GM12892 (cell line): ENCODE data around the gene SHLD1.

ENCODE experiments used
- DNase-seq: peaks from one replicate; pipeline ENCODE4 v3.0.0; 2011; ENCODE audit not compliant: insufficient read length
- FAIRE-seq: peaks from 2 replicates; lab custom pipeline; 2011; peaks lifted over from hg19 to GRCh38; lab: Jason Lieb, UNC
- POLR2A ChIP-seq: IDR thresholded peaks from 2 replicates; pipeline ENCODE4 v1.6.1; 2011; ENCODE audit warnings: low read depth, low read length, control low read depth
- POLR2AphosphoS5 ChIP-seq: IDR thresholded peaks from 2 replicates; pipeline ENCODE4 v1.6.1; 2011; ENCODE audit warnings: low read depth, low read length, control low read depth
- TAF1 ChIP-seq: IDR thresholded peaks from 2 replicates; pipeline ENCODE4 v1.6.1; 2011; ENCODE audit warnings: low read depth, mild to moderate bottlenecking, control low read depth, low read length, borderline replicate concordance

Gene SHLD1

GRCh38 chr20:5890773-5891441 lies 140.7 kb downstream of the SHLD1 start:
- TF ChIP-seq TAF1 (no peak), POLR2A (no peak), POLR2AphosphoS5 (no peak)
- no peak for DNase-seq
- no peak for FAIRE-seq

GRCh38 chr20:5893052-5893451 lies 142.9 kb downstream of the SHLD1 start:
- no peak for DNase-seq
- FAIRE-seq, result no peak
- TF ChIP-seq POLR2A, result no peak
- no peak for TF ChIP-seq POLR2AphosphoS5
- TF ChIP-seq TAF1, result no peak

GRCh38 chr20:5893621-5894020 lies 143.4 kb downstream of the SHLD1 start:
- no peak for TF ChIP-seq POLR2AphosphoS5
- no peak for TF ChIP-seq POLR2A
- TF ChIP-seq TAF1, result no peak
- no peak for DNase-seq
- no peak for FAIRE-seq

GRCh38 chr20:5895626-5896025 lies 145.4 kb downstream of the SHLD1 start:
- no peak for DNase-seq
- TF ChIP-seq POLR2AphosphoS5, result no peak
- TF ChIP-seq POLR2A, result no peak
- no peak for TF ChIP-seq TAF1
- FAIRE-seq, result no peak

- DNase-seq (no peak), FAIRE-seq (no peak)
- TF ChIP-seq TAF1, result no peak
- no peak for TF ChIP-seq POLR2A
- TF ChIP-seq POLR2AphosphoS5, result no peak
These were observed 149.2 kb downstream of the SHLD1 start for GRCh38 chr20:5899444-5899843.

GRCh38 chr20:5900908-5901307 lies 150.7 kb downstream of the SHLD1 start:
- no peak for FAIRE-seq

GRCh38 chr20:5908981-5909380 lies 158.8 kb downstream of the SHLD1 start:
- DNase-seq (no peak), FAIRE-seq (no peak)
- TF ChIP-seq POLR2AphosphoS5, result no peak
- TF ChIP-seq TAF1, result no peak

More at GRCh38 chr20:5900908-5901307, 150.7 kb downstream of the SHLD1 start:
- DNase-seq, result no peak
- no peak for TF ChIP-seq POLR2A
- TF ChIP-seq POLR2AphosphoS5, result no peak
- TF ChIP-seq TAF1, result no peak

- no peak for TF ChIP-seq POLR2AphosphoS5
- no peak for TF ChIP-seq POLR2A
- no peak for TF ChIP-seq TAF1
- DNase-seq (no peak), FAIRE-seq (no peak)
These were observed 160.0 kb downstream of the SHLD1 start for GRCh38 chr20:5910186-5910585.

- DNase-seq (no peak), FAIRE-seq (no peak)
- no peak for TF ChIP-seq POLR2AphosphoS5
- TF ChIP-seq TAF1, result no peak
- TF ChIP-seq POLR2A, result no peak
These were observed 163.0 kb downstream of the SHLD1 start for GRCh38 chr20:5913166-5913565.
